GM19035 (cell line): Measurements from ENCODE around the gene LRRC49.

ENCODE experiments used
- ATAC-seq: cut with Tn5 transposase; IDR thresholded peaks from one replicate; pipeline ENCODE4 v1.9.1; 2021; ENCODE audit not compliant: unreplicated experiment

The LRRC49 gene

DNA sequence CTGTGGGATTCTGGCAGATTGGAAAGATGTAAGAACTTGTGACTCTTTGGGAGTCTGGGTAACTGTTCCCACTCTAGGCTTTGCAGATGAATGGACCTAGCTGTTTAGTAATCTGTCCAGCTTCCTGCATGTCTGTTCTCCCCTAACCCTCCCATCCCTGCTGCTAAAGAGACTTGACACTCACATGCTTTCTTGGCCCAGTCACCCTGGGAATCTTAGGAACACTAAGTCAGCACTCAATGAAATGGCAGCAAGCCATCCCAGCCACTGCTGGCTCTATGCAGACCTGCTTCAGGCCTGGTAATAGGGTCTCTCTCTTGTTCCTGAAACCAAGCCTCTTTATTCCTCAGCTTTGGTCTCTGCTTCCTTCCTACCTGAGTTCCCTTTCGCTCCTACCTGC is 158.9 kb downstream of the LRRC49 start:
- no peak for ATAC-seq

DNA sequence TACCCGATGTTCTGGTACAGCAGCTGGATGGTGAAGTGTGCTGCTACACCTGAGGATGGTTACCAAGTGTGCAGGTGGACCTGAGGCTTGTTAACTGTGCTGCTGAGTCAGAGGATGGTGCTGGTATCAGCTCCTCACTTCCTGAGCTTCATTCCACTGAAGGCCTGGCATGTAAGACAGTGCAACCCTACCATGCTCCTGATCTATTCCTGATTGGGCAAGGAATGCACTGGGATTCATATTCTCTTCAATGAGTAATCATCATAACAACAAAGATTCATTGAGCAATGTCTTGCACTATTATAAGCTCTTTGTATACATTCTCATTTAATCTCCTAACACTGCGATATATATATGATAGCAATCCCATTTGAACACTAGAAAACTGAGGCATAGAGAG is 159.7 kb downstream of the LRRC49 start:
- no peak for ATAC-seq

DNA sequence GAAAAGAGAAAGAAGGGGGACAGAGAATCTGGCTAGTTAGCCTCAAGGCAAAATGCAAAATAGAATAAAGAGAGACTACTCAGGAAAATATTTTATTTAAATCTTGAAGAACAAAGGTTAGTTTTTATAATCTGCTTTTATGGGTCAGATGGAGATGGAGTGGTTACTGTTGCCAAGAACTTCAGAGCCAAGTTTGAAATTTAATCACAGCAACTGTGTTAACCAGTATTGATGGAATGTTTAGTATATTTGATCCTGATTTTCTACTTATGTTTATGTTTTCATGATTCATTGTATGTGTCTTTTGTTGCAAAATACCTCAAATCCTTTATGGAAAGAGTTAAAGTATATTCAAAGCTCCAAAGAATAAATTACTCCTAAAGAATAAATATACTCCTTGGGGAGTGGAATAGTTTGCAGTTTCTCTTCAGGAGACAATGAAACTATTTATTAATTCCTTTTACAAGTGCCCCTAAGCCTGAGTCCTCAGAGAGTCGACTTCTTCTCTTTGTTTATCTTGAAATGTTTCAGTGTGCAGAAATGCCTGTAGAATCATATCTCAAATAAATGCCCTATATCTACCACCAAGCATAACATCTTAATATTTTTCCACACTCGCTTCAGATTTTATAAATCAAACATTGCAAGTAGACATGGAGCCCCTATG is 161.8 kb downstream of the LRRC49 start:
- no peak for ATAC-seq

DNA sequence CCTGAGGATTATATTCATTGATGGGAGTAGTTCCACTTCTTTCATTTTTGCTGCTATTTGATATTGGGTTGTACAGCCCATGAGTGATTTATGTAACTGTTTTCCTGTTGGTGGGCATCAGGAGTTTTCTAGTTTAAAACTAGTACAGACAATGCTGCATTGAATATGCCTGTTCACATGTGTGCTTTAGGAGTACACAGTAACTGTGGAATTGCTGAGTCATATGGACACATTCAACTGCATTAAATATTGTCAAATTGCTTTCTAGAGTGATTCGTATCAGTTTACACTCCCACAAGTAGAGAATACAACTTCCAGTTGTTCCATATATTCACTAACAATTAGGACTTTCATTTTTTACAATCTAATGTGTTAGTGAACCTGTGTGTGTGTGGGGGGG is 162.8 kb downstream of the LRRC49 start:
- no peak for ATAC-seq

DNA sequence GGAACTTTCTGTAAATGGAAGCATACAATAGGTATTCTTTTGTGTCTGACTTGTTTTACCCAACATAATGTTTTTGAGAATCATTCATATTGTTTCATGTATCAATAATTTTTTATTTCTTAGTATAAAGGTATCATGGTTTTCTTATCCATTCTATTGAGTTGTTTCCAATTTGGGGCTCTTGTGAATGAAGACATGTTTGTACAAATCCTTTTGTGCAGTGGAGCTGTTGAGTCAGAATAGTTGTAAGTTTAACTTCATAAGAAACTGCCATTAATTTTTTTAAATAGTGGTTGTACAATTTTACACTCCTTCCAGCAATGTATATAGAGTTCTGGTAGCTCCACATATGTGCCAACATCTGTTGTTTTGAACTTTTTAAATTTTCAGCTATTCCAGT is 163.5 kb downstream of the LRRC49 start:
- no peak for ATAC-seq

DNA sequence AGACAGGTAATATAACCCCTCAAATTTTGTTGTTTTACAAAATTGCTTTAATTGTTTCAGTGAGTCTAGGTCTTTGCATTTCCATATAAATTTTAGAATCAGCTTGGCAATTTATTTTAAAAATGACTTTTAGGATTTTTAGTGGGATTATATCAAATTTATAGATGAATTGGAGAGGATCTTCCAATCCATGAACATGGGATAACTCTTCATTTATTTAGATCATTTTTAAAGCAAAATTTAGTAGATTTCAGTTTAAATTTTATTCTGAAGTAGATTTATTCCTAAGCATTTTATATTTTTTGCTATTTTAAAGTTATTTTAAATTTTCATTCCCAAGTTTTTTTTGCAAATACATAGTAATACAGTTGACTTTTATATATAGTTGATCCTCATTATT is 164.5 kb downstream of the LRRC49 start:
- no peak for ATAC-seq

DNA sequence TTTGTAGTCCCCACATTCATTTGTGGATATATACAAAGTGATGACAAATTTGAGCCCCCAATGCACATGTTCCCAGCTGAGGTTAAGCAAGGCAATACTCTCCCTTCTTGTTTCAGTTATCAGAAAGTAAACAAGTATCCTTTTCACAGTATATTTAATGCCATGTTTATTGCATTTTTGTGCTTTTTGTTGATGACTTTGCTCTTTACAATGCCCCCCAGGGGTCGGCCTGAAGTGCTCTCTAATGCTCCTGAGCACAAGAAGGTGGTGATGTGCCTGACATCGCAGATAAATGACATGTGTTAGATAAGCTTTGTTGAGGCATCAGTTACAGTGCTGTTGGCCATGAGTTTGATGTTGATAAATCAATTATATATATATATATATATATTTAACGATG is 165.0 kb downstream of the LRRC49 start:
- no peak for ATAC-seq

DNA sequence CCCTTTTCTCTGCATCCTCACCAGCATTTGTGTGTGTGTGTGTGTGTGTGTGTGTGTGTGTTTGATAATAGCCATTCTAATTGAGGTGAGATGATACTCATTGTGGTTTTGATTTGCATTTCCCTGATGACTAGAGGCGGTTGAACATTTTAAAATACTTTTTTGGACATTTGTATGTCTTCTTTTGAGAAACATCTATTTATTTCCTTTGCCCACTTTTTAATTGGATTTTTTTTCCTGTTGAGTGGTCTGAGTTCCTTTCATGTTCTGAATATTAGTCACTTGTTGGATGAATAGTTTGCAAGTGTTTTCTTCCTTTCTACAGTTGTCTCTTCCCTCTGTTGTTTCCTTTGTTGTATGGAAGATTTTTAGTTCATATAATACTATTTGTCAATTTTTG is 168.4 kb downstream of the LRRC49 start:
- ATAC-seq: no peak

DNA sequence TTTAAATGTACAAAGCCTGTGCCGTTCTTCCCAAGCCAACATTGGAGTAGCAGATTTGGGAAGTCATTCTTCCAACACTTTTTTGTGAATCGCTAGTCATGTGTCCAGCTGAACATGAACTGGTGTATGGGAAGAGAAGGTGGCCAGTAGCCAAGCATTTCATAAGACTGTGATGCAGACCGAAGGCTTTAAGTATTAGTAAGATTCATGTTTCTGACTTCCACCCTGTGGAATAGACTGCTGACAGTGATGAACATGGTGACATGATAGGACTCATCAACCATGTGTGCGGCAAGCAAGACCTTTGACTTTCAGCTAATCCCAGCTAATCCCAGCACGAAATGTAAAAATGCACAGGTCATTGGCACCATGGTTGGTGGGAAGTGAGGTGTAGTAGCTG is 174.4 kb downstream of the LRRC49 start:
- ATAC-seq: no peak

DNA sequence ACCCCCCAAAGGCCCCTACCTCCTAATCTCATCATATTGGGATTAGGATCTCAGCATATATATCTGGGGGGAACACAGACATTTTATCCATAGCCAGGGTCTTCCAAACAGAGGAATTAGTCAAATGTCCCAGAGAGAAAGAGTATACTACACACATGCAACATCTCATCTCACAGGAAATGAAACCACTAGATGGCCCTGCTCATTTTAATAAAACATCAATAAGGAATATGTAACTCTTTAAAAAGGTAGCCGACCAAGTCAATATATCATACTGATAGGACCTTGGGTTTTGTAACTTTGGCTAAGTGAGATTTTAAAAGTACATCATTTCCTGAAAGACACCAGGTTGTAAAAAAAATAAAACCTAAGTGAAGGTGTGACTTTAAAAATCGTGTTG is 177.1 kb downstream of the LRRC49 start:
- ATAC-seq: no peak

DNA sequence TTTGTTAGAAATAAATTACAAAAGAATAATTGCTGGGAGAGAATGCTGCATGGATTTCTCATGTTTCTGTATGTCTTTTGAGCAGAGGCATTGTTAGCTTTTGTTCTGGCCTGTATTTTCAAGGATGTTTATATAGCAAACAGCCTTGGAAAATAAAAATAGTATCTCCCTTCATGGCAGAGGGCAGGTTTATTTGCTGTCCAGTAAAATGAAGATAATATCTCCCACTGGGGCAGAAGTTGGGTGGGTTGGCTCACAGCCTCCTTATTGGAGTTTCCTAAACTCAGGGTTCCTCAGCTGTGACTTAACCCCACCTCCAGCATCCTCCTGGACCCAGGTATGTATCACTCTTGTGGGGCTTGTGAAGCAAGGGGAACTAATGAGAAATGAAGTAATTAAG is 178.9 kb downstream of the LRRC49 start:
- ATAC-seq: no peak

DNA sequence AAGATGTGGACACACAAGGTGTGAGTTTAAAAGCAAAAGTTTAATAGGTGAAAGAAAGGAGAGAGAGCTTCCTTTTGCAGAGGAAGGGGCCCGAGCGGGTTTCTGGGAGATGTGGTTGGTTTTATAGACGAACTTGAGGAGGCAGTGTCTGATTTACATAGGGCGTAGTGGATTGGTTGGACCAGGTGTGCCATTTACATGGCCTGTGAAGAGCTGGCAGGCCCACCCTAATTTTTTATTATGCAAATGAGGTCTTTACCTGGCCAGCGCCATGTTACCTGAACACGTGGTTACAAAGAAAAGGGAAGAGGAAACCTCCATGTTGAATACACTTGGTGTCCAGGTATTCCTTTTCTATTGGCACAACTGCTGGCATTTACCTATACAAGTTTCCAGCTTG is 179.8 kb downstream of the LRRC49 start:
- ATAC-seq: no peak

DNA sequence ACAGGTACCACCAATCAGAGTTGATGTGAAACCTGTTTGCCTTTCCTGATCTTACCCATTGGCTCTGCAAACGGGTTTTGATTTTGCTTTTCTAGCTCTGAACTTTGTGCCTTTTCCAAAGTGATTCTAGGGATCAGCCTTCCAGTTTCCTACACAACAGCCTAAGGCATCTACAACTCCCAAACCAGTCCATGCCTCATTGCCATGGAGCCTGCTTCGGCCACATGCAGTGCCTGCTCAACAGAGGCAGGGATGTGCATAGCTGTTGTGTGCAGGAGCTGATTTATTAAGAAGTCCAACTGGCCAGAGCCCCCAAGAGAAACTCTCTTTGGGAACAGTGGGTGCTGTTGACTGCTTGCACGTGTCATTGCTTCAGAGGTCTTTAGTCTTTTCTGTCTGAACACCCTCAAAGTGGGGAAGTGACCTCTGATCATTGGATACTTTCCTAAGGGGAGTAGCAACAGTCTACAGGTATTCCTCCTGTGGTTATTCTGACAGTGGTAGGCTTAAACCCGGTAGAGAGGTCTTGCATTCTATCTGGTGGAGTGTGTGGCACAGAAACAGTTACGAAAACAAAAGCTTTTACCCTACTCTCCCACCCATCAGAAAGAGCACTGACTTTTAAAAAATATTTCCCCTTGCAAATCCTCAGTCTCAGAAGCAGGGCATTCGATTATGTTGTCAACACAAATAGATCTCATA is 186.0 kb downstream of the LRRC49 start:
- ATAC-seq: no peak

DNA sequence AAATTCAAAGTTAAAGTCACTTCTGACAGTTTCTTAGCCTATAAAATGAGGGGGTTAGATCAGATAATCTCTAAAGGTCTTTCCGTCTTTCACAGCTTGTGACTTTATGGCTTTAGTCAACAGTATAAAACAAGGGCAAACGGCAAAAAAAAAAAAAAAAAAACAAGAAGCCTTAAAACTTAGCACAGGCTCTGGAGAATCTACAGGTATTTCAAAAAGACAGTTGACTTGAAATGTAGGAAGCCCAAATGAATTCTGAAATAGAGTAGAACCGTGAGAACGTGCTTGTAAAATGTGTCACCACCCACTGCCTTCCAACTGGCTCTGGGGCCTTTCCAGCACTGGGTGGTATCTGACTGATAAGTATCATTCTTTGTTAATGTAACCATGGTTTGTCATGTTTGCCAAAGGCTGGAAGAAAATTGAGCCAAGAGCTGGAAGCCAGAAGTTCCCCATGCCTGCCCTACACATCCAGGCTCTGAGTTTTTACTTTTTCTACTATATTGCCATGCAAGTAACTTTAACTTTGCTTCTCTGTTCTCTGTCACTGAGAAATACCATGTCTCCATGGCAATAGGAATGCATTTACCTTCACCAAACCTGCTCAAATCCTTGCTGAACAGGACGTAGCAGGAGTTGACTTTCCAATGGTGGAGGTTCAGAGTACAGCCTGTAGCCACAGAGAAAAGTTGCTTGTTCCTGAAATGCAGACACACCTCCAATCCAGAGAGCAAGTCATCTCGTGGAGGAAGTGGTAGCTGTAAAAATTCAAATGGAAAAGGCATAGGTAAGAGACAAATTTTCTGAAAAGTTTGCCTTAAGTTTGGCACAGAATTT is 186.8 kb downstream of the LRRC49 start:
- no peak for ATAC-seq

DNA sequence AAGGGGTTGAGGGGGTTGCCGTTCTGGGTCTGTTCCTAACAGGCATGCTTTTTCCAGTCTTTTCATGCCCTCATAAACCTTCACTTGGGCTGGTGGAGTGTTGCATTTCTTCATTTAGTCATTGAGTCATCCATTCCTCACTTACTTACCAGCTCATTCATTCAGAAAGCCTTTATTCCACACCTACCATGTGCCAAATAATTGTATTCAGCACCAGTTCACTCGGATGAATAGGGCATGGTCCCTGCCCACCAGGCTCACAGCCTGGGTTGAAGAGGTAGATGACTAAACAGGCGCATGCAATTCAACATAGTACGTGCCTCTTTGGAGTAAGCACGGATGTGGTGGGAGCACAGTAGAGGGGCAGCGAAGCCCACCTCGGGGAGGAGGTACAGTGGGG is 187.5 kb downstream of the LRRC49 start:
- no peak for ATAC-seq

DNA sequence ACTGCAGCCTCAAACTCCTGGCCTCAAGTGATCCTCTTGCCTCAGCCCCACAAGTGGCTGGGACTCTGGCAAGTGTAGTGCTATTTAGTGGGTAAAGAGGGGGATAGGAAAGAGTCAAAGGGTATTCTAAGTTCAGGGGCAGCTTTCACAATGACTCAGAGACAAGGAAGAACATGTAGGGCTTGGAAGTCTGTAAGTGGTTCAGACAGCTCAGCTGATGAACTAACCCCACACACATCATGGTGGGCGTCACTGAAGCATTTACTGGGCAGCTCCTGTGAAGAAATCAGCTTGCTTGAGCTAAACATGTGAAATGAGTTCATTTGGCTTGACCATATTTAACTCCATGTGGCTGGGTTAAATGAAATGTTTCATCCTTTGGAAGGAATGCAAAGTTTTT is 188.1 kb downstream of the LRRC49 start:
- no peak for ATAC-seq

DNA sequence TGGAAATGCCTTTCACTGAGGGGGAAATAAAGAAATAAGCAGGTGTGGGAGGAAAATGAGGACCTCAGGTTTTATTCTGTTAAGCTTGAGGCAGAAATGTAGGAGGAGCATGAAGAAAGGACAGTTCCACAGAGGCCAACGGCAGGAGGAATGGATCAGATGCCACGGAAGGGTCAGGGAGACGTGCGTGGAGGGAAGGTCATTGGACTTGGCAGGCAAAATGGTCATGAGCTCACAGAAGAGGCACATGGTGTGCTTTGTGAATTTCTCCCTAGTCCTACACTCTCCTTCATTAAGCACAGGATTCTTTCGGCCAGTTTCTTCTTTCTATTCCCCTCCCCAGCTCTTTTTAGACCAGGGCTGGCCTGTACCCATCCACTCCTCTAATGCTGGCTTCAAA is 190.2 kb downstream of the LRRC49 start:
- ATAC-seq: no peak

DNA sequence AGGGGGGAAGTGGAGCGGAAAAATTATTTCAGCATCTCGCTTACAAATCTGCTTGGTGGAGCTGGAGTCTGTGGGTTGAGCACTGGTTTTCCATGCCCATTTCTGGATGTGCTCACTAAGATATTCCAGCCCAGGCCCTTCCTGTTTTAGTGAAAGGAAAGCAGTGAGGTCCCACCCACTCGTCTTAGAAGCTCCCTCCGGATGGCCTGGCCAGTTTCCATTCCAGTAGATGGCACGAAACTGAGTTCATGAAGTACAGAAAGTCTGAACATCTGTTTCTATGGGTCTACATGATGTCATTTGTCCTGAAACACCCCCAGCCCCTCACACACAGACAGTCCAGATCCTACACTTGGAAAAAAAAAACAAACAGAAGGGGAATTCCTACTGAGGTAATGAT is 190.7 kb downstream of the LRRC49 start:
- ATAC-seq: no peak

DNA sequence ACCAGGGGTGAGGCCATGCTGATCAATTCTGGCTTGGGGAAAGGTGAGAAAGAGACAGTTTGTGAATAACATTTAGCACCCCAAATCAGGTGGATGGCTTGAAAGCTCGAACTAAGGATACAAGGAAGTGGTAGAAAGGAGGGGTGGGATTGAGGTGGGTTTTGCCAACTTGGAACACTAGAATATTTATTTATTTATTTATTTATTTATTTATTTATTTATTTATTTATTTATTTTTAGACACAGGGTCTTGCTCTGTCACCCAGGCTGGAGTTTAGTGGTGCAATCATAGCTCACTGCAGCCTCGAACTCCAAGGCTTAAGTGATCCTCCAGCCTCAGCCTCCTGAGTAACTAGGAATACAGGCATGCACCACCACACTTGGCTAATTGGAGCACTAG is 191.6 kb downstream of the LRRC49 start:
- no peak for ATAC-seq

DNA sequence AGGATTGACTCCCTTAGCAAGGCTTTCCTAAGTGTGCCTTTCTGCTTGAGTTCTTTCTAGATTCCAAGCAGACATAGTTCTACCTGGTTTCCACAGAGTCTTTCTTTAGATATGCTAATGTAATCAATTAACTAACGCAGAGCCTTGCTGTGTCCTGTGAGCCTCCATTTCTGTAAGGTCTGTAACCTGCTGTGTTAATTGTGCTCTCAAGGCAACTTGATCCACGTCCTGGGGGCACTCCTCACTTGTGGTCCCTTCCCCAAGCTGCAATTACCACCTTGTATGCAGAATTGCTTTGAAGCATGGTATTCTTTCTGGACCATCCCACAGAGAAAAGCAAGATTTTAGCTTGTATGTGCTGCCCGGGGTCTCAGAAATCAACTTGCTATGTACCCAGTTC is 193.2 kb downstream of the LRRC49 start:
- ATAC-seq: no peak

DNA sequence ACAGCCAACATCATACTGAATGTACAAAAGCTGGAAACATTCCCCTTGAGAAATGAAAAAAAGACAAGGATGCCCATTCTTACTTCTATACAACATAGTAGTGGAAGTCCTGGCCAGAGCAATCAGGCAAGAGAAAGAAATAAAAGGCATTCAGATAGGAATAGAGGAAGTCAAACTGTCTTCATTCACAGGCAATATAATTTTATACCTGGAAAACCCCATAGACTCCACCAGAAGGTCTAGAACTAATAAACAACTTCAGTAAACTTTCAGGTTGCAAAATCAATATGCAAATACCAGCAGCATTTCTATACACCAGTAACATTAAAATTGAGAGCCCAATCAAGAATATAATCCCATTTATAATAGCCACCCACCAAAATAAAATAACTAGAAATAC is 195.5 kb downstream of the LRRC49 start:
- no peak for ATAC-seq

DNA sequence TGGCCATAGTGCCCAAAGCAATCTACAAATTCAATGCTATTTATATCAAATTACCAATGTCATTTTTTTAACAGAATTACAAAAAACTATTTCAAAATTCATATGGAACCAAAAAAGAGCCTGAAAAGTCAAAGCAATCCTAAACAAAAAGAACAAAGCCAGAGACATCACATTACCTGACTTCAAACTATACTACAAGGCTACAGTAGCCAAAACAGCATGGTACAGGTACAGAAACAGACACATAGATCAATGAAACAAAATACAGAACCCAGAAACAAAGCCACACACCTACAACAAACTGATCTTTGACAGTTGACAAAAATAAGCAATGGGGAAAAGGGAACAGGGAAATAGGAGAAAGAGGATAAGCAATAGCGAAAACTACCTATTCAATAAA is 196.1 kb downstream of the LRRC49 start:
- no peak for ATAC-seq
